ENCODE data around the gene HOMER3.

- TF ChIP-seq POLR2A (IDR thresholded peaks at IDR 0.05) = no peak
- TF ChIP-seq CTCF (IDR thresholded peaks at IDR 0.05) = no peak
Observed at GRCh38 chr19:18895824-18896341, 45.1 kb downstream of the HOMER3 start, which contains the start of gene CERS1.

Data from ovary (tissue), 3 donors.